GM19240 (cell line): Measurements from ENCODE around the gene MFSD2A.
"Not testable (repeated sequence)": the region's sequence is repeated elsewhere in the genome, so short reads cannot be mapped to it uniquely, and the experiment has no call there.

Experiments used
- DNase-seq: peaks from one replicate; pipeline ENCODE4 v3.0.0; 2011; ENCODE audit warnings: low spot score; ENCODE audit not compliant: insufficient read length

MFSD2A gene

GRCh38 chr1:40001456-40001855 lies 46.5 kb downstream of the MFSD2A start:
- no peak for DNase-seq

GRCh38 chr1:40003156-40004093 lies 48.5 kb downstream of the MFSD2A start:
- DNase-seq, result peak; percentile 58

- no peak for DNase-seq
Observed at GRCh38 chr1:40004857-40005256, 49.9 kb downstream of the MFSD2A start.

GRCh38 chr1:40007481-40008034 lies 52.6 kb downstream of the MFSD2A start:
- not testable (repeated sequence) for DNase-seq

GRCh38 chr1:40011198-40011597 lies 56.3 kb downstream of the MFSD2A start:
- no peak for DNase-seq

- no peak for DNase-seq
Observed at GRCh38 chr1:40014253-40014706, 59.3 kb downstream of the MFSD2A start.

- DNase-seq, result no peak
Observed at GRCh38 chr1:40014812-40015594, 60.1 kb downstream of the MFSD2A start.

GRCh38 chr1:40017951-40018575 lies 63.1 kb downstream of the MFSD2A start:
- no peak for DNase-seq
